CD4-positive, alpha-beta memory T cell (primary cell): Measurements from ENCODE around the gene KL. TPM values are rescaled to one million over a fixed set of nuclear protein-coding genes. Genes with fewer than 3 reads are reported as not detected.

Source experiments
- CTCF ChIA-PET: fragments of 350-600 bp; sonication (Branson Sonifier 250); formaldehyde crosslinking; loops from one replicate; lab custom pipeline; 2021; ENCODE audit warnings: inconsistent platforms; ENCODE audit not compliant: partially characterized antibody; lab: Charles Lee
- POLR2A ChIA-PET: fragments of 350-600 bp; sonication (Branson Sonifier 250); formaldehyde crosslinking; loops from one replicate; lab custom pipeline; 2021; ENCODE audit not compliant: partially characterized antibody; lab: Charles Lee
- DNase-seq, 5 donors: peaks; one replicate each; pipeline versions ENCODE4 v3.0.0 to v3.0.0-alpha.2; 2020 to 2022; ENCODE audit warnings: mixed read lengths in 1 of 5
- H3K27ac ChIP-seq: one replicate; pipeline ENCODE4 v1.7.0; 2013; ENCODE audit warnings: low read depth, low read length
- H3K27me3 ChIP-seq: 2 replicates; pipeline ENCODE4 v1.7.0; 2013; ENCODE audit warnings: mild to moderate bottlenecking, low read length, moderate library complexity; ENCODE audit not compliant: insufficient read depth
- H3K36me3 ChIP-seq: 2 replicates; pipeline ENCODE4 v1.7.0; 2013; ENCODE audit warnings: mild to moderate bottlenecking, low read length, moderate library complexity; ENCODE audit not compliant: insufficient read depth
- H3K4me1 ChIP-seq: 2 replicates; pipeline ENCODE4 v1.7.0; 2013; ENCODE audit warnings: mild to moderate bottlenecking, low read length, moderate library complexity; ENCODE audit not compliant: insufficient read depth
- H3K4me3 ChIP-seq, 2 donors: one replicate each; pipeline ENCODE4 v1.7.0; 2013; ENCODE audit warnings: low read length in 2 of 2, mild to moderate bottlenecking in 1 of 2
- H3K9me3 ChIP-seq, 2 donors: one replicate each; pipeline ENCODE4 v1.7.0; 2013; ENCODE audit warnings: low read length in 2 of 2, control low read depth in 1 of 2; ENCODE audit not compliant: control insufficient read depth in 1 of 2
- H3K27ac Mint-ChIP-seq, 7 donors: one replicate each; pipeline ENCODE4 v1.8.0; 2020 to 2021; ENCODE audit warnings: mixed read lengths in 7 of 7, mild to moderate bottlenecking in 6 of 7, inconsistent platforms in 3 of 7, moderate library complexity in 3 of 7
- H3K27me3 Mint-ChIP-seq, 2 donors: one replicate each; pipeline ENCODE4 v1.8.0; 2020 to 2021; ENCODE audit warnings: mixed read lengths in 2 of 2
- H3K36me3 Mint-ChIP-seq, 2 donors: one replicate each; pipeline ENCODE4 v1.8.0; 2020 to 2021; ENCODE audit warnings: mixed read lengths in 2 of 2, inconsistent platforms in 1 of 2, mild to moderate bottlenecking in 1 of 2
- H3K4me1 Mint-ChIP-seq, 4 donors: one replicate each; pipeline ENCODE4 v1.8.0; 2020 to 2021; ENCODE audit warnings: mixed read lengths in 4 of 4, mild to moderate bottlenecking in 1 of 4
- H3K4me3 Mint-ChIP-seq, 8 donors: one replicate each; pipeline ENCODE4 v1.8.0; 2020 to 2021; ENCODE audit warnings: mixed read lengths in 8 of 8, mild to moderate bottlenecking in 7 of 8, moderate library complexity in 6 of 8, inconsistent platforms in 3 of 8
- H3K9me3 Mint-ChIP-seq, 8 donors: one replicate each; pipeline ENCODE4 v1.8.0; 2020 to 2021; ENCODE audit warnings: mixed read lengths in 8 of 8, mild to moderate bottlenecking in 5 of 8, inconsistent platforms in 3 of 8, moderate library complexity in 1 of 8
- intact Hi-C: fragments of 100-400 bp; cut with micrococcal nuclease; formaldehyde crosslinking; loops from one replicate; pipeline ENCODE4 v1.15.1; 2023
- polyA plus RNA-seq, 2 donors: library from polyadenylated mRNA; unstranded; fragments of 300-500 nt; fragmentation: Illumina TruSeq; gene quantifications; one replicate each; pipeline ENCODE4 v1.2.3, GENCODE V29; 2021
- total RNA-seq, 2 experiments: library from RNA; stranded (reverse); gene quantifications; one replicate each; pipeline ENCODE4 v1.2.3, GENCODE V29; 2021

The KL gene
- total and polyA plus RNA-seq, 4 experiments from 2014 or later = 0.17 TPM; not detected in 3

- ChIA-PET POLR2A (no interaction called here), CTCF (no interaction called here)
- peaks cover 3 to 4% of the 10 kb centered on the region in 2 donors for H3K27me3 Mint-ChIP-seq
- no peaks in the 10 kb centered on the region for H3K36me3 Mint-ChIP-seq
- Histone ChIP-seq H3K9me3 (no peaks in the 10 kb centered on the region), H3K4me3 (no peak overlapping the region), H3K27me3 (no peaks in the 10 kb centered on the region), H3K4me1 (no peaks in the 10 kb centered on the region), H3K36me3 (no peaks in the 10 kb centered on the region), H3K27ac (no peak overlapping the region)
- DNase-seq = no peak
- no peaks in the 10 kb centered on the region for H3K4me1 Mint-ChIP-seq
- intact Hi-C loops = no loop called here
- H3K9me3 Mint-ChIP-seq = no peaks in the 10 kb centered on the region
- peak overlapping the region in 1 of 7 donors; percentile 17 for H3K27ac Mint-ChIP-seq
- H3K4me3 Mint-ChIP-seq = no peak overlapping the region
These were observed 95.3 kb downstream of the KL start for GRCh38 chr13:33111414-33112110.

DNA sequence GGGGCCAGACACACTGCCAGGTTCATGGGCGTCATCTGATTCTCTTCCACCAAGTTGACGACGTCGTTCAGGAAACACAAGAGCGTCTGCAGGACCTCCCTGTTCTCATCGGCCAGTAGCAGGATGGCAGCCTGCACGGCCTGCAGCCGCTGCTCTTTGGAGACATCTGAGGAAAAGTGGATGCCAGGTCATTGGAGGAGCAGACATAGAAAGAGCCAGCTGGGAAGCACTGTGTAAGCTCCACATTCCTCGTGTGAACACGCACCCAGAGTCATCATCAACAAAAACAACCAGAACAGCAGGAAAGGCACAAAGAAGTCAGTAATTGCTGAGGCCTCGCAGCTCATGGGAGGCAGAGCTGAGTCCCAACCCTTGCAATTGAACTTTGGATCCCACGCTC is 96.5 kb downstream of the KL start:
- DNase-seq = peak in 1 of 5 donors; percentile 29
- CTCF ChIA-PET = no interaction called here
- POLR2A ChIA-PET = no interaction called here
- no peaks in the 10 kb centered on the region for H3K4me1 Mint-ChIP-seq
- H3K36me3 Mint-ChIP-seq = no peaks in the 10 kb centered on the region
- no peak overlapping the region for H3K4me3 Mint-ChIP-seq
- no peaks in the 10 kb centered on the region for H3K27me3 ChIP-seq
- no peaks in the 10 kb centered on the region for H3K9me3 Mint-ChIP-seq
- H3K27me3 Mint-ChIP-seq = peaks cover 2 to 4% of the 10 kb centered on the region in 2 donors
- no peak overlapping the region for H3K27ac Mint-ChIP-seq
- no peaks in the 10 kb centered on the region for H3K36me3 ChIP-seq
- H3K9me3 ChIP-seq = no peaks in the 10 kb centered on the region
- H3K4me3 ChIP-seq = no peak overlapping the region
- H3K27ac ChIP-seq = no peak overlapping the region
- H3K4me1 ChIP-seq = no peaks in the 10 kb centered on the region
- intact Hi-C loops = no loop called here

- Mint-ChIP-seq H3K4me3 (no peak overlapping the region), H3K27ac (no peak overlapping the region)
- no peaks in the 10 kb centered on the region for H3K9me3 ChIP-seq
These were observed 97.9 kb downstream of the KL start for GRCh38 chr13:33114146-33114545.

GRCh38 chr13:33115274-33115673 is 99.1 kb downstream of the KL start:
- Histone ChIP-seq H3K36me3 (no peaks in the 10 kb centered on the region), H3K27ac (no peak overlapping the region), H3K9me3 (no peaks in the 10 kb centered on the region), H3K4me1 (no peaks in the 10 kb centered on the region), H3K27me3 (no peaks in the 10 kb centered on the region), H3K4me3 (no peak overlapping the region)
- no peaks in the 10 kb centered on the region for H3K9me3 Mint-ChIP-seq
- DNase-seq = peak in 1 of 5 donors; percentile 25
- ChIA-PET CTCF (no interaction called here), POLR2A (no interaction called here)
- no peak overlapping the region for H3K27ac Mint-ChIP-seq
- peaks cover 1 to 5% of the 10 kb centered on the region in 2 donors for H3K27me3 Mint-ChIP-seq
- intact Hi-C loops = no loop called here
- no peak overlapping the region for H3K4me3 Mint-ChIP-seq
- H3K4me1 Mint-ChIP-seq = no peaks in the 10 kb centered on the region
- H3K36me3 Mint-ChIP-seq = no peaks in the 10 kb centered on the region

More at GRCh38 chr13:33114146-33114545, 97.9 kb downstream of the KL start:
- no peaks in the 10 kb centered on the region for H3K4me1 Mint-ChIP-seq
- peaks cover 0 to 2% of the 10 kb centered on the region in 2 donors for H3K27me3 Mint-ChIP-seq
- intact Hi-C loops = no loop called here
- H3K36me3 Mint-ChIP-seq = no peaks in the 10 kb centered on the region
- CTCF ChIA-PET = no interaction called here
- POLR2A ChIA-PET = no interaction called here
- no peaks in the 10 kb centered on the region for H3K36me3 ChIP-seq
- peak in 1 of 5 donors; percentile 11 for DNase-seq
- H3K27ac ChIP-seq = no peak overlapping the region
- H3K9me3 Mint-ChIP-seq = no peaks in the 10 kb centered on the region
- H3K4me1 ChIP-seq = no peaks in the 10 kb centered on the region
- H3K27me3 ChIP-seq = no peaks in the 10 kb centered on the region
- H3K4me3 ChIP-seq = no peak overlapping the region
